NCI-H748 (cell line): Measurements from ENCODE around the gene SLC35F5.
"Not testable (repeated sequence)": the region's sequence is repeated elsewhere in the genome, so short reads cannot be mapped to it uniquely, and the experiment has no call there.

Experiments used
- DNase-seq: peaks from one replicate; lab custom pipeline; 2025; ENCODE audit not compliant: unreplicated experiment; lab: John Stamatoyannopoulos, UW

The SLC35F5 gene

GRCh38 chr2:113698251-113698650 lies 58.2 kb downstream of the SLC35F5 start:
- not testable (repeated sequence) for DNase-seq

- no peak for DNase-seq
Measured at GRCh38 chr2:113697516-113697915, 58.9 kb downstream of the SLC35F5 start.

GRCh38 chr2:113694438-113694837 lies 62.0 kb downstream of the SLC35F5 start:
- no peak for DNase-seq

- no peak for DNase-seq
Measured at GRCh38 chr2:113692698-113693428, 63.6 kb downstream of the SLC35F5 start.

- DNase-seq: not testable (repeated sequence)
Measured at GRCh38 chr2:113690871-113691270, 65.6 kb downstream of the SLC35F5 start.

GRCh38 chr2:113686537-113686936 lies 69.9 kb downstream of the SLC35F5 start:
- no peak for DNase-seq

GRCh38 chr2:113685471-113685870 lies 71.0 kb downstream of the SLC35F5 start:
- DNase-seq: no peak

- DNase-seq: no peak
Measured at GRCh38 chr2:113679457-113679856, 77.0 kb downstream of the SLC35F5 start.

GRCh38 chr2:113677330-113677729 lies 79.1 kb downstream of the SLC35F5 start:
- no peak for DNase-seq

- DNase-seq: no peak
Measured at GRCh38 chr2:113676623-113677266, 79.7 kb downstream of the SLC35F5 start.

- DNase-seq: no peak
Measured at GRCh38 chr2:113675875-113676274, 80.6 kb downstream of the SLC35F5 start.

- DNase-seq: no peak
Measured at GRCh38 chr2:113672326-113672932, 84.0 kb downstream of the SLC35F5 start.

GRCh38 chr2:113669013-113669412 lies 87.4 kb downstream of the SLC35F5 start:
- not testable (repeated sequence) for DNase-seq

- not testable (repeated sequence) for DNase-seq
Measured at GRCh38 chr2:113664761-113665533, 91.5 kb downstream of the SLC35F5 start.

GRCh38 chr2:113663285-113664060 lies 93.0 kb downstream of the SLC35F5 start:
- not testable (repeated sequence) for DNase-seq
